T47D (cell line): ENCODE results near the gene FAM133A.

Source experiments
- DNase-seq, 2 experiments: peaks; one replicate each; pipeline versions ENCODE4 v3.0.0 to v3.0.0-alpha.2; 2011 to 2012; ENCODE audit warnings: low read depth in 1 of 2, low spot score in 1 of 2
- JUND ChIP-seq: IDR thresholded peaks from 2 replicates; pipeline ENCODE4 v1.6.1; 2012; ENCODE audit warnings: low read depth
- in situ Hi-C: cut with HindIII; loops from 2 replicates; pipeline ENCODE4 v1.10.0; 2016; ENCODE audit warnings: low sequenced_read_pairs, low pct_unique_long_range_greater_than_20kb

The FAM133A gene

DNA sequence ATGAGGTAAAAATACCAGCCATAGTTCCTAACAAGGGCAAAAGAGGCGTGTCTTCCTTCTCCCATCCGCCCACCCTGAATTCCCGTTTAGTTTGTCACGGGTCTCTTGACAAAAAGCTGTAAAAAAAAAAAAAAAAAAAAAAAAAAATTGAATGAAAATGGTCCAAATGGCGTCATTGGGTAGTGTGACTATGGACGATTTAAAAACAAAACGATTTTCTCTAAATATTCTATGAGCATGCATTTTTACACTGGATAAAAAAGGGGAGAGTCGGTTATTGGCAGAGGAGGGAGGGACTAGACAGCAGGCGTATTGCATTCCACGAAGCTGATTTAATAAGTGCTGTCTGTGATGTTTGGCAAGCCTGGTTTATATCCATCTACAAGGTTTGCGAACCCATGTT, at the start of gene FAM133A:
Gene FAM133A (plus strand): TSS at position 338 of the 403 bp plus-strand sequence. CDS start 35,214 bp downstream, outside the sequence.
- in situ Hi-C loops, result no loop called here
- no peak for DNase-seq
- no peak for TF ChIP-seq JUND

DNA sequence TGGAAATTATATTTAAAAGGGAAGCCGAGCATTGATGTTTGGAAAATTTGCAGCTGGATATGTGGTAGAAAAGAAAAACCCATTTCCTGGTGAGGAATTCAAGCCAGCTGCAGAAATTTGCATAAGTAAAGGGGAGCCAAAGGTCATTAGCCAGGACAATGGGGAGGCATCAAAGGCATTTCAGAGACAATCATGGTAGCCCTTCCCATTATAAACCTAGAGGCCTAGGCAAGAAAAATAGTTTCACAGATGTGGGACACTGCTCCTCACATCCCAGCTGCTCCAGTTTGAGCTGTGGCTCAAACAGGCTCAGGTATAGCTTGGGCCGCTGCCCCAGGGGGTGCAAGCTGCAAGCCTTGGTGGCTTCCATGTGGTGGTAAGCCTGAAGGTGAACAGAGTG, 36.4 kb upstream of the FAM133A start:
- DNase-seq, result no peak
- TF ChIP-seq JUND, result no peak
- in situ Hi-C loops, result no loop called here

DNA sequence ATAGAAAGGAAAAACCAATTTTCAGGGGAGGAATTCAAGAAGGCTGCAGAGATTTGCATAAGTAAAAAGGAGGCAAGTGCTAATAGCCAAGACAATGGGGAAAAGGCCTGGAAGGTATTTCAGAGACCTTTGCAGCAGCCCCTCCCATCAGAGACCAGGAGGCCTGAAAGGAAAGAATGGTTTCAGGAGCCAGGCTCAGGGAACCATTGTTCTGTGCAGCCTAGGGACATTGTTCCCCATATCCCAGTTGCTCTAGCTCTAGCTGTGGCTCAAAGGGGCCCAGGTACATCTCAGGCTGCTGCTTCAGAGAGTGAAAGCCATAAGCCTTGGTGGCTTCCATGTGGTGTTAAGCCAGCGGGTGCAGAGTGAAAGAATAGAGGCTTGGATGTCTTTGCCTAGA, 24.6 kb upstream of the FAM133A start:
- no peak for DNase-seq
- in situ Hi-C loops, result no loop called here
- no peak for TF ChIP-seq JUND

DNA sequence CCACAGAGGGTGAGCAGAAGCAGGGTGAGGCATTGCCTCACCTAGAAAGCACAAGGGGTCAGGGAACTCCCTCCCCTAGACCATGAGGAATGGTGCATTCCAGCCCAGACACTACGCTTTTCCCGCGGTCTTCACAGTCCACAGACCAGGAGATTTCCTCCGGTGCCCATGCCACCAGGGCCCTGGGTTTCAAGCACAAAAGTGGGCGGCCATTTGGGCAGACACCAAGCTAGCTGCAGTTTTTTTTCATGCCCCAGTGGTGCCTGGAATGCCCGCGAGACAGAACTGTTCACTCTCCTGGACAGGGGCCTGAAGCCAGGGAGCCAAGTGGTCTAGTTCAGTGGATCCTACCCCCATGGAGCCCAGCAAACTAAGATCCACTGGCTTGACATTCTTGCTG, 13.4 kb upstream of the FAM133A start:
- DNase-seq, result no peak
- in situ Hi-C loops, result no loop called here
- TF ChIP-seq JUND, result no peak

DNA sequence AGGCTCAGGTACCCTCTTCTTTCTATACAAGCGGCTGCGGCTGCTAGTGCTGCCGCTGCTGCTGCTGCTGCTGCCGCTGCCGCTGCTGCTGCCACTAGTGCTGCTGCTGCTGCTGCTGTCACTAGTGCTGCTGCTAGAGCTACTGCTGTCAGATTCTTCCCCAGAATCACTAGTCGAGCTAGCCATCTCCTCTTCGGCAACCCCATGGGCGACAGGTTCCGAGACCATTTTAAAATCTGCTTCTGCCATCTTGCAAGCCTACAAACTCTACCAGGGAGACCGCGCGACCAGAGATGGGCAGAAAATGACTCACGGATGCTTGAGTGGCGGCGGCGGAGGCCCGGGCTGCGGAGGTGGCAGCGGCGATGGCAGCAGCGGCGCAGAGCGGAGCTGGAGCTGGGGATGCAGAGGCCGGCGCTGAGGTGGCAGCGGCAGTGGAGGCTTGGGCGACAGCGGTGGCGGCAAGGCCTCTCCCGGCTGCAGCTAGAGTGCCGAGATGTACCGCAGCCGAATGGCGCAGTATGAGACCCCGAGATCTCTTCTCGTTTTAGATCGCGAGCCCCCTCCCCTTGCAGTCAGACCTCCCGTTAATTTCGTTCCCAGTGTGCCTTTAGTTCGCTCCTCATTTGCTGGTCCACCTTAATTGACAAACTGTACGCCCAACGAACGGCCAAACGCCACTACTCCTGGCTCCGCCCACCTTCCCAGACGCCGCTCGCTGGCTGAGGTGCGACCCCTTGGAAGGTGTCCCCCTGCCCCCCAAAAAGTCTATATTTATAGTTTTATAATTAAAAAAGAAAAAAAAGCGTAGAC, 744 bp upstream of the FAM133A start, which contains the start of gene NAP1L3:
Gene NAP1L3 (minus strand): TSS at position 523 of the 813 bp plus-strand sequence. CDS start 274 bp downstream, at position 249.
- no peak for DNase-seq
- in situ Hi-C loops, result no loop called here
- no peak for TF ChIP-seq JUND

DNA sequence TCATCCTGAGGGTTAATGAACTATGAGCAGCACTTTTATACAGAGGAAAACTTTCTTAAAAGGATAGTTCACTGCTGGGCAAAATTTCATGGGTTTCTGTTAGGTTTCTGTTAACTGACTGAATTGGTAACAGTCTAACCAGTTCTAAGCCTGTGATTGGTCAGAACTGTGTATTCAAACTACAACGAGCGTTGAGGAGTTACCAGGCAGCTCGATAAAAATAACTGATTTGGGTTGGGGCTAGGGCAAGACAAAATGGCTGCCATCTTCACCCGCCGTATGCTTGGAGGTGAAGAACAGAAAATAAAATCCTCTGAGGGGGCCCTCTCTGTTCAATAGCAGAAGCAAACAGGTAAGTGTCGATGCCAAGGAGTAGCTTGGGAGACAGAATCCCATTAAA, 22.0 kb downstream of the FAM133A start:
- in situ Hi-C loops, result no loop called here
- DNase-seq, result no peak
- no peak for TF ChIP-seq JUND

DNA sequence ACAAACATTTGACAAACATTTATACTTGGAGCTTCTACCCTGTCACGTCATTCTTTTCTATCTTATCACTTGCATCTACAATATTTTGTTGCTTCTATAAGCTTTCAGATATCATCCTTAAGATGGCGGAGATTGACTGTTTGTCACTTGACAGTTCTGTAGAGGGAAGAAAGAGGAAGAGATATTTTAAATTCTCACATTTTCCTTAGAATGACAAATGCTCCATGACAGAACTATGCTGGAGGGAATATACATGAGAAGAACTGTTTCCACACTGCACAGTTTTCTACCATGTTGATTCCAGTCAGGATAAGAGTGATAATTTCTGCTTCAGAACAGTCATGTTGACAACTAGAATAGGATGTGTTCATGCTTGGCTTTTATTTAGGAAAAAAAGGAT, 29.7 kb downstream of the FAM133A start:
- in situ Hi-C loops, result no loop called here
- TF ChIP-seq JUND, result no peak
- no peak for DNase-seq

DNA sequence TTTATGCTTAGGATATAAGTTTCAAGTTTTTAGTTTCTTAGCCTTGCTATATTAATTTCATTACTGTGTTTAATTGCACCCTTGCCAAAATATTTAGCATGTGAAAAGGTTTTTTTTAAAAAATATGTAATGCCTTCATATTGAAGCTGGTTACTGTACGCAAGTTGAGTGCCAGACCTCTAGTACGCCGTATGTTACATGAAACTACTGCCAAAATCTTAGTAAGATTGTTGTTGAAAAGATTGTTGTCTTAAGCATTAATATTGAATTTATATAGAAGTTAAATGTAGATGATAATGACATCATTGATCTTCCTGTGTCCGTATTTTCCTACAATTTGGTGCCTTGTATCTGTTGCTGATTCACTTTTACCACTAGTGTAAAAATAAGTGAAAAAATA, 37.1 kb downstream of the FAM133A start:
- in situ Hi-C loops, result no loop called here
- TF ChIP-seq JUND, result no peak
- no peak for DNase-seq

DNA sequence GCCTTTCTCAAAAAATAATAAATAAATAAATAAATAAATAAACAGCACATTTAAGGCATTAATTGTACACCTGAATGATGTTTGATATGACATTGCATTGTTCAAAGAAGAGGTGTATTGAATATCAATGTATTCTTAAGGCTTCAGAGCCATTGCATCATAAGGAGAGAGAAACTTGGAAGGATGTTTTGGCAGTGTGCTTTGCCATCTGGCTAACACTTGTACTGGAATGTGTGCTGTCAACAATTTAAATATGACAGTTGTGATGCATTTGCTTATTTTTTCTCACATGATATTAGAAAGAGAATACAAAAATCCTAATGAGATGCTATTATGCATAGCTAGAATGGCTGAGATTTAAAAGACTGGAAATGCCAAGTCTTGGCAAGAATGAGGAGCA, 67.8 kb downstream of the FAM133A start:
- no peak for TF ChIP-seq JUND
- in situ Hi-C loops, result no loop called here
- DNase-seq, result no peak

DNA sequence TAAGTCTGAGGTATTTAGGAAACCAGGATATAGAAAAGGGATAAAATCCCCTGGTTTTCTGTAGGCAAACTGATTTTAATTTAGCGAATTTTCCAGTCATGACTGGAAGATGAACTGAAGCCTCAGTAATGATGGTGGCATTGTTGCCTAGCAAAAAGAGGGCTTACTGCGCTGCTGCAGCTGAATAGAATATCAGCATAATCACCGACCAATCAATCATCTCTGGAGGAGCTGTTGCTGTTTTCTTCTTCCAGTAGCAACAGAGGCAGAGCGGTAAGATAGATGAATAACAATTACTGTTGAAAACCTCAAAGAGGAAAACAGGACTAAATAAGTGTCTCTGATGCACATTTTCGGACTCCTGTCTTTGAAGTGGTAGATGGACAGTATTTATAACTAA, 86.2 kb downstream of the FAM133A start:
- no peak for DNase-seq
- TF ChIP-seq JUND, result no peak
- in situ Hi-C loops, result no loop called here
